HG03066 (cell line): ENCODE data around the gene IP6K3.

Experiments
- ATAC-seq: cut with Tn5 transposase; IDR thresholded peaks from one replicate; pipeline ENCODE4 v1.9.1; 2021; ENCODE audit warnings: low read depth; ENCODE audit not compliant: unreplicated experiment

Gene IP6K3

GRCh38 chr6:33725891-33726673 is 20.6 kb downstream of the IP6K3 start:
- no peak for ATAC-seq

GRCh38 chr6:33725222-33725621 is 21.5 kb downstream of the IP6K3 start:
- no peak for ATAC-seq

- ATAC-seq = no peak
Measured at GRCh38 chr6:33724102-33725023, 22.3 kb downstream of the IP6K3 start.

- no peak for ATAC-seq
Measured at GRCh38 chr6:33723371-33724085, 23.2 kb downstream of the IP6K3 start.

GRCh38 chr6:33722103-33722623 is 24.5 kb downstream of the IP6K3 start:
- ATAC-seq = no peak

- ATAC-seq = no peak
Measured at GRCh38 chr6:33721508-33721907, 25.2 kb downstream of the IP6K3 start.

- ATAC-seq = no peak
Measured at GRCh38 chr6:33720998-33721397, 25.7 kb downstream of the IP6K3 start.

GRCh38 chr6:33719326-33719987 is 27.2 kb downstream of the IP6K3 start:
- ATAC-seq = no peak

GRCh38 chr6:33718713-33719112 is 28.0 kb downstream of the IP6K3 start:
- no peak for ATAC-seq

GRCh38 chr6:33717934-33718455 is 28.7 kb downstream of the IP6K3 start:
- no peak for ATAC-seq

- ATAC-seq = no peak
Measured at GRCh38 chr6:33716890-33717632, 29.6 kb downstream of the IP6K3 start.

GRCh38 chr6:33716379-33716778 is 30.3 kb downstream of the IP6K3 start:
- ATAC-seq = no peak

- no peak for ATAC-seq
Measured at GRCh38 chr6:33714385-33715040, 32.2 kb downstream of the IP6K3 start.

GRCh38 chr6:33713786-33714185 is 32.9 kb downstream of the IP6K3 start:
- no peak for ATAC-seq

GRCh38 chr6:33712914-33713313 is 33.8 kb downstream of the IP6K3 start:
- no peak for ATAC-seq

GRCh38 chr6:33711140-33712129 is 35.3 kb downstream of the IP6K3 start, which contains the start of gene UQCC2:
TSS of gene UQCC2 (minus strand) at chr6:33711700. CDS start at chr6:33711686, 14 bp downstream.
- peak; percentile 75 for ATAC-seq

GRCh38 chr6:33710296-33711121 is 36.2 kb downstream of the IP6K3 start:
- no peak for ATAC-seq
